ENCODE data around the gene MAP2K2.

DNA sequence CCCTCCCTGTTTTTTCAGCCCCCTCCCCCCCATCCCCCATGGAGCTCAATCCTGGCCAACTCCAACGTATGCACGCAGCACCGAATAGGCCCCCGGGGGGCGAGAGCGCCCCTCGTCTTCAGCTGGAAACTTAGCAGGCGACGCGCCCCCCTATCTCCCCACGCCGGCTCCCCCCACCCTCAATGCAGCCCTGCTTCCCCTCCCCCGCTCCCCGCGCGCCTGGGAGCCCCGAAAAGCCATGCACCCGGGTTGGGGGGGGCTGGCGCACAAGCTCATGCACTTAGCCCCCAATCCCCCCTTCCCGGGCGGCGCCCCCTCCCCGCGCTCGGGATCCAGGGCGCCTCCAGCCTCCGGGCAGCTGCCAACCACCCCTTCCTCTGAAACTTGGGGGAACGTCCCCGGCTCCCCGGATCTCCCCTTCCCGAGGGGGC, 57.7 kb downstream of the MAP2K2 start:
- TF ChIP-seq, protein P1, sequence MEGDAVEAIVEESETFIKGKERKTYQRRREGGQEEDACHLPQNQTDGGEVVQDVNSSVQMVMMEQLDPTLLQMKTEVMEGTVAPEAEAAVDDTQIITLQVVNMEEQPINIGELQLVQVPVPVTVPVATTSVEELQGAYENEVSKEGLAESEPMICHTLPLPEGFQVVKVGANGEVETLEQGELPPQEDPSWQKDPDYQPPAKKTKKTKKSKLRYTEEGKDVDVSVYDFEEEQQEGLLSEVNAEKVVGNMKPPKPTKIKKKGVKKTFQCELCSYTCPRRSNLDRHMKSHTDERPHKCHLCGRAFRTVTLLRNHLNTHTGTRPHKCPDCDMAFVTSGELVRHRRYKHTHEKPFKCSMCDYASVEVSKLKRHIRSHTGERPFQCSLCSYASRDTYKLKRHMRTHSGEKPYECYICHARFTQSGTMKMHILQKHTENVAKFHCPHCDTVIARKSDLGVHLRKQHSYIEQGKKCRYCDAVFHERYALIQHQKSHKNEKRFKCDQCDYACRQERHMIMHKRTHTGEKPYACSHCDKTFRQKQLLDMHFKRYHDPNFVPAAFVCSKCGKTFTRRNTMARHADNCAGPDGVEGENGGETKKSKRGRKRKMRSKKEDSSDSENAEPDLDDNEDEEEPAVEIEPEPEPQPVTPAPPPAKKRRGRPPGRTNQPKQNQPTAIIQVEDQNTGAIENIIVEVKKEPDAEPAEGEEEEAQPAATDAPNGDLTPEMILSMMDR (IDR thresholded peaks at IDR 0.05) = no peak
- TF ChIP-seq, protein P2, sequence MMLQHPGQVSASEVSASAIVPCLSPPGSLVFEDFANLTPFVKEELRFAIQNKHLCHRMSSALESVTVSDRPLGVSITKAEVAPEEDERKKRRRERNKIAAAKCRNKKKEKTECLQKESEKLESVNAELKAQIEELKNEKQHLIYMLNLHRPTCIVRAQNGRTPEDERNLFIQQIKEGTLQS (CRISPR knock-in tag; conservative IDR thresholded peaks at IDR 0.05) = no peak
- TF ChIP-seq ZNF121 (CRISPR knock-in tag; IDR thresholded peaks at IDR 0.05) (no peak), NR3C1 (CRISPR knock-in tag; conservative IDR thresholded peaks at IDR 0.05; ENCODE audit: low read depth) (no peak), CREM (CRISPR knock-in tag; IDR thresholded peaks at IDR 0.05) (no peak), ZNF423 (CRISPR knock-in tag; IDR thresholded peaks at IDR 0.05) (no peak), ATF1 (CRISPR knock-in tag; IDR thresholded peaks at IDR 0.05) (no peak)
- TF ChIP-seq, protein P3, sequence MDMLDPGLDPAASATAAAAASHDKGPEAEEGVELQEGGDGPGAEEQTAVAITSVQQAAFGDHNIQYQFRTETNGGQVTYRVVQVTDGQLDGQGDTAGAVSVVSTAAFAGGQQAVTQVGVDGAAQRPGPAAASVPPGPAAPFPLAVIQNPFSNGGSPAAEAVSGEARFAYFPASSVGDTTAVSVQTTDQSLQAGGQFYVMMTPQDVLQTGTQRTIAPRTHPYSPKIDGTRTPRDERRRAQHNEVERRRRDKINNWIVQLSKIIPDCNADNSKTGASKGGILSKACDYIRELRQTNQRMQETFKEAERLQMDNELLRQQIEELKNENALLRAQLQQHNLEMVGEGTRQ (CRISPR knock-in tag; IDR thresholded peaks at IDR 0.05) = no peak
